Measurements from ENCODE around the gene ECI1.

GRCh38 chr16:2208772-2209171 is 42.6 kb downstream of the ECI1 start:
- TF ChIP-seq CTCF (conservative IDR thresholded peaks at IDR 0.05; ENCODE audit: low read depth, low read length) (no peak), EZH2 (IDR thresholded peaks at IDR 0.05; ENCODE audit: low read length, unreplicated experiment) (no peak)
